ENCODE data around the gene NKIRAS2.

- TF ChIP-seq, protein P1, sequence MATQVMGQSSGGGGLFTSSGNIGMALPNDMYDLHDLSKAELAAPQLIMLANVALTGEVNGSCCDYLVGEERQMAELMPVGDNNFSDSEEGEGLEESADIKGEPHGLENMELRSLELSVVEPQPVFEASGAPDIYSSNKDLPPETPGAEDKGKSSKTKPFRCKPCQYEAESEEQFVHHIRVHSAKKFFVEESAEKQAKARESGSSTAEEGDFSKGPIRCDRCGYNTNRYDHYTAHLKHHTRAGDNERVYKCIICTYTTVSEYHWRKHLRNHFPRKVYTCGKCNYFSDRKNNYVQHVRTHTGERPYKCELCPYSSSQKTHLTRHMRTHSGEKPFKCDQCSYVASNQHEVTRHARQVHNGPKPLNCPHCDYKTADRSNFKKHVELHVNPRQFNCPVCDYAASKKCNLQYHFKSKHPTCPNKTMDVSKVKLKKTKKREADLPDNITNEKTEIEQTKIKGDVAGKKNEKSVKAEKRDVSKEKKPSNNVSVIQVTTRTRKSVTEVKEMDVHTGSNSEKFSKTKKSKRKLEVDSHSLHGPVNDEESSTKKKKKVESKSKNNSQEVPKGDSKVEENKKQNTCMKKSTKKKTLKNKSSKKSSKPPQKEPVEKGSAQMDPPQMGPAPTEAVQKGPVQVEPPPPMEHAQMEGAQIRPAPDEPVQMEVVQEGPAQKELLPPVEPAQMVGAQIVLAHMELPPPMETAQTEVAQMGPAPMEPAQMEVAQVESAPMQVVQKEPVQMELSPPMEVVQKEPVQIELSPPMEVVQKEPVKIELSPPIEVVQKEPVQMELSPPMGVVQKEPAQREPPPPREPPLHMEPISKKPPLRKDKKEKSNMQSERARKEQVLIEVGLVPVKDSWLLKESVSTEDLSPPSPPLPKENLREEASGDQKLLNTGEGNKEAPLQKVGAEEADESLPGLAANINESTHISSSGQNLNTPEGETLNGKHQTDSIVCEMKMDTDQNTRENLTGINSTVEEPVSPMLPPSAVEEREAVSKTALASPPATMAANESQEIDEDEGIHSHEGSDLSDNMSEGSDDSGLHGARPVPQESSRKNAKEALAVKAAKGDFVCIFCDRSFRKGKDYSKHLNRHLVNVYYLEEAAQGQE (IDR thresholded peaks at IDR 0.05; ENCODE audit: low read depth): no peak
- TF ChIP-seq EGR1 (IDR thresholded peaks at IDR 0.05) (no peak), RAD21 (IDR thresholded peaks at IDR 0.05; ENCODE audit: low read depth) (no peak), EP300 (IDR thresholded peaks at IDR 0.05; ENCODE audit: borderline replicate concordance) (no peak), FOXM1 (IDR thresholded peaks at IDR 0.05; ENCODE audit: borderline replicate concordance, low read depth) (no peak), NFIC (IDR thresholded peaks at IDR 0.05) (no peak), TAF1 (IDR thresholded peaks at IDR 0.05; ENCODE audit: low read depth) (no peak), CREB1 (IDR thresholded peaks at IDR 0.05; ENCODE audit: low read depth) (no peak), CEBPB (IDR thresholded peaks at IDR 0.05) (no peak), TCF12 (IDR thresholded peaks at IDR 0.05; ENCODE audit: low read depth) (no peak), TEAD4 (IDR thresholded peaks at IDR 0.05) (no peak), YY1 (IDR thresholded peaks at IDR 0.05; ENCODE audit: low read depth) (no peak)
- TF ChIP-seq, protein P2, sequence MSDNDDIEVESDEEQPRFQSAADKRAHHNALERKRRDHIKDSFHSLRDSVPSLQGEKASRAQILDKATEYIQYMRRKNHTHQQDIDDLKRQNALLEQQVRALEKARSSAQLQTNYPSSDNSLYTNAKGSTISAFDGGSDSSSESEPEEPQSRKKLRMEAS (IDR thresholded peaks at IDR 0.05): no peak
These were observed 8.9 kb upstream of the NKIRAS2 start for GRCh38 chr17:42010898-42011516.

Data from Ishikawa (cell line).